CD4-positive, alpha-beta T cell treated with Interleukin-17A for 4 hours (primary cell): ENCODE results near the gene PIR.

ENCODE experiments used
- DNase-seq: peaks from one replicate; pipeline ENCODE4 v3.0.0-alpha.2; 2020; ENCODE audit warnings: mixed read lengths

The PIR gene

DNA sequence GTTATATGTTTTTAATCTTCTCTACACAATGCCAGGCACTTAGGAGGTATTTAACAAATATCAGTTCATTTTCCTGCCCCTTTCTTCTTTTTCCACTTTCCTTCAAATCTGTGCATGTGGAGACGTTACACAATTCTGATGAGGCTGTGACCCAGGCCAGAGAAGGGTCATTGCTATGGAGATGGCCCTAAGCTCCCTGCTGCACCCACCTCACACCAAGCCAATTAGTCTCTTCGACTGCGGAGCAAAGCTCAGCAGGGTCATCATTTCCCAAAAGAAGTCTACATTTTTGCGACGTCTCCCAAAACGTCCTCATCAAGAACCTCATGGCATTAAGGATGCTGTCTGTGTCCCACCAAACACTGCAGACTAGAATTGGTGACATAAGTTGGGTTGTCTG, 80.0 kb downstream of the PIR start:
- DNase-seq = no peak

DNA sequence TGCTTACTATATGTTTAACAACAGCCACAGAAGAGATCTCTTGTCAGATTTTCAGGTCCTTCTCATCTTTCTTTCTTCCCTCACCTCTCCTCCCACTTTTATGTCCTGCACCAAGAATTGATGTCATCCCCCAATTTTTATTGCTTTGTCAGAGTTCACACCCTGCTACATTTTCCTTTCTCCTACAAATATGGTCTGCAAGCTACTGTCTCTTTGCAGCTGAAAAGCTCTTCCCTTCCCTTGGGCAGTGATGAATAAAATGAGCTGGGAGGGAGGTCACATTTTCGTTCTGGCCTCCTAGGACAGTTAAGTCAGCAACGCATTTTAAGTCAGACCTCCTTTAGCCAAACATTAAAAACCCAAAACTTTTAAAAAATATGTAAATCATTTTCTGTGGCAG, 82.2 kb downstream of the PIR start:
- DNase-seq = no peak

DNA sequence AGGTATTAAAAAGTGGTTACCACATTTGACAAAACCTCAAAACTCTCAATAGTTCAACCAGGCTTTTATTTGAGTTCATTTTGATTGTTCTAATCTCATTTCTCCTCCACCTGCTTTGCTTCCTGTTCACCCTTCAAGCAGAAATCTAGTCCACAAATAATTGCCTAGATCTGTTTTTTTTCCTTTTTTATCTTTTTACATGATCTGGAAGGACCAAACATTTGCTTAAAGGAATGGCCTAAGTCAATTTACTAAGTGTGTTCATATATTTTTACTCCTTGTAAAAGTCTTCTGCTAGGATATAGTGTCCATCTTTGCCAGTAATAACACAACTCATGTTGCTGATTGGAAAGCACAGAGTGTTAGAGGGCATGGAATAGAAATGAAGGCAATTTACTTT, 82.7 kb downstream of the PIR start:
- DNase-seq = no peak

DNA sequence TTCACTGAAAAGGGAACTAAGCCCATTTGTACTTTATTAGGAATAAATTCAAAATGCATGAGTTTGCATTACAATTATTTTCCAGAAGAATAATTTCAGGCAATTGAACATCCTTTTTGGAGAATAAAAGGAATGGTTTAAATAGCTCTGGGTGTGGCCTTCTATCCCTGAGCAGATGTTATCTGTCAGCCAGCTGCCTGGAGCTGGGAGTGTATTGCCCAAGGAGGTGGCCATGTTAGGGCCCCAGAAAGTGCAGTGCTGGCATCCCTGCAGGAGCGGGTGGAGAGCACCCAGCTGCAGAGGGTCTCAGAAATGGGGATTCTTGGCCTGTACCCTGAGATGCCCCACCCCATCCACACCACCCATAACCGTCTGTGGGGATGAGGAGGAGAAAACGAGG, 87.3 kb downstream of the PIR start:
- no peak for DNase-seq

DNA sequence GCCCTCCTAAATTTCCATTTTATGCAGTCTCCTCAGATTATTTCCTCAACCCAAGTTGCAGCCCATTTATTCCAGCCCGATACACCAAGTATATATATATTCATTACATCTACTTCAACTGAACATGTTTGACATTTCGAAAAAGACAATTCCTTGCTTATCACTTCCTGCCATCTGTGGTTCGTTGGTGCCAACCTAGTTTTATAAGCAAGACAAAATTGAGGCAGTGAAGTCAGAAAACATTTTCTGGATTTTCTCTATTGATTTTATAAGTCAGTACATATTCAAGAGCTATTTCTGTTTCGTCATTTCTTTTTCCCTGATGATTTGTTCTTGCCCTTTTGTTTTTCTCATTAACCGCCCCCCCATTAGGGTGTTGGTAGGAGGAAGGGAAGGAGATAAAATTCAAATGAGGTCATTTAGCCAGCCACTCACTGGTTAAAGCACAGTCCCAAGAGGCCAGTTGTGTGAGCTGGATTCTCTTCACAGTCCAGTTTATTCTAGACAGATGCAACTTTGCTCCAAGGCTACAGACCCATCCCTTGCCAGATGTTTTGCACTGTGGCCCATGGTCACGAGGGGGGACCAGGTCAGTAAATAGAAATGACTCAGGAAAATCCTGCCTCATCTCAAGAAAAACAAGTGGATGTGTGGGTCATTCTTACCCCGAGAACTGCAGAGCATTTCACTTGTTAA, 88.6 kb downstream of the PIR start:
- no peak for DNase-seq

DNA sequence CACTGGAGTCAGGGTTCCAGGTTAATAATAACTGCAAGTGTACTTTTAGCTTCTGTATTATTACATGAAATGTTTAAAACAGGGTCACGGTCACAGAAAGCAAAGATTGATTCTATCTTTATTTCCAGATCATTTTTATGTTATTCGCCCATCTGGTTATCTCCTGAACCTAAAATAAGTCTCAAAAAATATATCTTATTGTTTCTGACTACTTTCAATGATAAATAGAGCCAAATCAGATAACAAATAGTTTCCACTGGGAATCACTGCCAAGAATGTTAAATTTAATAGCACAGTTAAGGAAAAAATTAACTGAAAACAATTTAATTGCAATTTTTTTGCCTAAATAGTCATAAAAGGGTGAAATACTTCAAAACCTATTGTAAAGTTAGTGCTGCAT, 91.8 kb downstream of the PIR start:
- DNase-seq = no peak

DNA sequence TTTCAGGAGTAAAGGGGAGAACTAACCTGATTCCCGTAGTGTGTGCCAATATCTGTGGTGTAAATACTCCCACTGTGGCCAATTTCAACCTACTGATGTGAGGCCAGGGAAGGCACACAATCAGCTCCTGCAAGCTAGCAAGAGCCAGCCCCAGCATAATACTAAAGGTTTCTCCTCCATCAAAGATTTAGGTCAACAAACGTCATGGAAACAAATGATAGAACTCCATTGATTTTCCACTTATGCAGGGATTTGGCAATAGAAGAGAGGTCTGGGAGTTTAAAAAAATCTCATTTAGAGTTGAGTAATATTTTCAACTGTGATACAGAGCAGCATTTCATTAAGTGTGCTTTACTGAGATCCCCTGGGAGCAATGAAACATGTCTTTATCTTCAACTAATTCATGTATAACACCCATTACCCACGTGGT, 93.2 kb downstream of the PIR start:
- DNase-seq = no peak

DNA sequence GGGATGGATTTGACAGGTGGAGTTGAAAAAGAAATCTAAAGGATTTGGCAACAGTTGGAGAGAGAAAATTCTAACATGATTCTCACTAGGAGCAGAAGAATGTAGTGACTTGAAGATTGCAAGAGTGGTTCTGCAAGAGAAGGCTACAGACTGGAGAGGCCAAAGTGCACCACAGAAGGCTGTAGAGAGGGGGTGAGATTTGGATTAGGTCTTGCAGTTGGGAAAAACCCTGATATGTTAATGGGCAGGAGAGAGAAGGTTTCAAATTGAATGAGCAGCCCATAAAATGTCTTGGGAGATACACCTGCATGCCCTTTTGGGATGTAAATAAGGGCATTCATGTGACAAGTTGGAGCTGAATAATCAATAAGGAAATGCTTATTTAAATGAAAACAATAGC, 94.3 kb downstream of the PIR start:
- no peak for DNase-seq

DNA sequence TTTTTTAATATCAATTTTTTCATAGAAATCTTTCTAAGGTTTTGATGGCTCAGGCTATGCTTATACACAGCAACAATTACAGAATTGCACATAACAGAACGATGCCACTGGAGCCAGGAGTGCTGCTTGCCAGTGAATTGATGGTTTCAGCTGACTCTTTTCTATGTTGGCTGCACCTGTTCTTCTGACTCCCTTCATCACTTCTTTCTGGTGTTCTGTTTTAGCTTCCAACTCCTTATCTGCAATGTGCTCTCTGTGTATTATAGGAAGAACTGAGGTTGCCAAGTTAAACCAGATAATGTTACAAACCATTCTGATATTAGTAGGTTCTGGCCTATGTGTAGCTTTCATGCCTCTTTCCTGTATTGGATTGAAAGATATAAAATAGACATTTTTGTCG, 97.3 kb downstream of the PIR start:
- no peak for DNase-seq

DNA sequence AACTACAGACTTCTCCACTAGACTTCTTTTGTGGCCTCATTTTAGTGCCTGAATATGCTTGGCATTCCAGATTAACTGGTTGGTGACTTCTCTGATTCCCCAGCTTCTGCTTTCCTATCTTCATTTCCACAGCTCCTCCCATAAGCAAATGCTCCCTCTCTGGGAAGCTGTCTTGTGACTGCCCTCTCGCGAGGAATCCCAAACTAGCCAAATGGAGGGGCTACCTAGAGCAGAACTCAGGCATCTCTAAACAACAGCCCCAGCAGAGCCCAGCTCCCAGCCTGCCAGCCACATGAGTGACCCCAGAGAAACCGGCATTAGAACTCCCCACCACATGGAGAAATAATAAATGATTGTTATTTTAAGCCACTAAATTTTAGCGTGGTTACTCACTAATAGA, 101.3 kb downstream of the PIR start:
- no peak for DNase-seq

DNA sequence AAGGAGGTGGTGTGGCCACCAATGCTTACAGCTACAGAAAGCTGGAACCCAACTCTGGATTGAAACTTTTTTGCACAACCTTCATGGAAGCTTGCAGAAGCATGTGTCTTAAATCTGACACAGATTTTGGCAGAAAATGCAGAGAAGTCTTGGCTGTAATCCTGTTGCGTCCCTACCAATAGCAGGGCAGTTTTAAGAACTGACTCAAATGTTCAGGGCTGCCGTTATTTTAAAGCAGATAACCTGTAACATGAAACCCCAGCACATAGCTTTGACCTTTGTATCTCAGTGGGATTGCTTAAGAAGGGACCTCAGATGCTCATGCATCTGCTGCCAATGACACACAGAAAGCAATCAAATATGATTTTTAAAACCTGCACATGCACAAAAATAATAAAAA, 108.8 kb downstream of the PIR start, which contains the start of gene VEGFD:
VEGFD (minus strand) TSS at position 110 of the 400 bp plus-strand sequence. CDS start 467 bp downstream, outside the sequence.
- DNase-seq = no peak

DNA sequence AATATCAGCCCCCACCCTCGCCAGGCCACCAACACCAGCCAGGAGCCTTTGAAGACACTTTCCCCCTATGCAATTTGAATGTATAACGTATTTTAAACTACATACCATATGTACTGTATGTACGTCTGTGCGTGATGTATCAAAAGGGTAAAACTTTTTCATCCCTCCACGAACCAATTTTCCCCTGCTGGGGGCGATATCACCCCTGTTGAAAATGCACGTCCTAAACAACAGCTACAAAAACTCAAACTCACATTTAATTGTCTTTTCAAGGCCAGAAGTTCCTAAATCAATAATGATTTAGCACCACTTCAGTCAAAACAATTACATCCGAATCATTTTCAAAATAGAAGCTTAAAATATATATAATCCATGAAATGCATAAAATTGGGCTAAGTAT, 110.3 kb downstream of the PIR start:
- no peak for DNase-seq

DNA sequence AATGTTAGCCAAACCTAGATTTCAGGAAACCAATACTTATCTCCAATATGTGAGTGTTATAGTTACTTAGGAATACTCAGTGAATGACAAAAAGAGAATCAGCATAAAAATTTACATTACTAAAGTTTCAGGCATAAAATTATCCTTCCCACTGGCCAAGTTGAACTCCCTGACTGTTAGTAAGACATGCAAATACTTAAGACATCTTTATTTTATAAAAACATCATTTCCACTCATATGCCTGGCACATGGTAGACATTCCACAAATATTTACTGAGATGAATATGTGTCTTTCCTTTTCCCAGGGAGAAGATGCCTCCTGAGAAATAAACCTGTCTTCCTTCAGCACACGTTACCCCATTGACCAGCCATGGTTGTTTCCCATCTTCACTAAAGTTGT, 116.2 kb downstream of the PIR start:
- DNase-seq = no peak

DNA sequence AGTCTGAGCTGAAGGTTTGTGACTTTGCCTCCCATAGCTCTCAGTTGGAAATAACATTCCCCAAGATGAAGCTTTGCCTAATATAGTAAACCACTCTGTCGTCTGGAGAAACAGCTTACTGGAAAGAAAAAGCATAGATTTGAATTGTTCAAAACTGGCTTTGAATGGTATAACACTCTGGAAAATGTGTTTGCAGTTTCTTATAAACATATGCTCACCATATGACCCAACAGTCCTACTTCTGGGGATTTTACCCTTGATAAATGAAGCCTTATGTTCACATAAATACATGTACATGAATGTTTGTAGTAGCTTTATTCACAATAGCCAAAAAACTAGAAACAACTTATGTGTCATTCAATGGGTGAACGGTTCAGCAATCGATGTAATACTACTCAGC, 119.2 kb downstream of the PIR start:
- DNase-seq = no peak

DNA sequence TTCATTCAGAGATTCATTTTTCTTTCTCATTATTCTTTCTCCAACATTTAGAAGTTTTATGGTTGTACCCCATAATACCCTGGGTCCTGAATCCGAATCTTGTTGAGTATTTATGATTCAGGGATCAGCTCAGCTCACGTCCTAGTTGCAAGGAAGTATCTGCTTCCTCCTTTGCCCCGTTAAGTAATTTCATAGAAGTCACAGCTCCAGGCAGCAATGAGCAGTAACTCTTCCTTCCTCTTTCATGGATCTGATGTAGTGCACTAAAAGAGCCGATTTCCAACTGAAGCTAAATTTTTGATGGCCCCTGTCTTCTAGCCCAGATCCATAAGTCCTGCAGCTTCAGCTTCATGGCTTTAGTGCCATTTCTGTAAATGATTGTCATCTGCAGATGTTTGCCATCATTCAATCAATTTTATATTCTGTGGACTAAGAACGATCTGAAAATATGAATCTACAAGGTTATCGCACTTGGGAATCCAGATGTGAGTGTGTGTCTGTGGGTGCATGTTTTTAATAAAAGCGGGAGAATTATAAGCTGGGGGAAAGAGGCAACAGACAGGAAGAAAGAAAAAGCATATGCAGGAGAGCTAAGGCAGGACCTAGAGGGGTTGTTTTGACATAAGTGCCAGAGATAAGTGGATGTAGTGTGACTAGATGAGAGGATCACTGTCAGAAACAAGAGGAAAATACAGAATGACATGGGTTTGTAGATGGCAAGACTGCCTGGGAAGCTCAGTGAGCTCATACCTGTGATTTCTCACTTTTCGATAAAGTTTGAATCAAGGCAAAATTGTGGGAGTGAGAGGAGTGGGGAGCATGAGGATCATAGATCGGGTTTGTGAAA, 126.4 kb downstream of the PIR start:
- DNase-seq = no peak

DNA sequence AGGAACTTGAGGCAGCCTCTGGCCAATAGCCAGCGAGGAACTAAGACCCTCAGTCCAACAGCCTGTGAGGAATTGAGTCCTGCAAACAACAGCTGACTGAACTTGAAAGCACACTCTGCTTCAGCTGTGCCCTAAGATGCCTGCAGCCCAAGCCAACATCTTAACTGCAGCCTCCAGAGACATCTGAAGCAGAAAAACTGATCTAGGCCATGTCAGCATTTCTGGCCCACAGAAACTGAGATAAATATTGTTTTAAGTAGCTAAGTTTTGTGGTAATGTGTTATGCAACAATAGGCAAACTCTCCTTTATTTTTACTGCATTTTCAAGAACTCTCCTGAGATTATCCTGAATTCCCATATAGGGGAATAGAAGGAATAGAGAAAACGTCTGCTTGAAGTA, 133.4 kb downstream of the PIR start:
- no peak for DNase-seq

DNA sequence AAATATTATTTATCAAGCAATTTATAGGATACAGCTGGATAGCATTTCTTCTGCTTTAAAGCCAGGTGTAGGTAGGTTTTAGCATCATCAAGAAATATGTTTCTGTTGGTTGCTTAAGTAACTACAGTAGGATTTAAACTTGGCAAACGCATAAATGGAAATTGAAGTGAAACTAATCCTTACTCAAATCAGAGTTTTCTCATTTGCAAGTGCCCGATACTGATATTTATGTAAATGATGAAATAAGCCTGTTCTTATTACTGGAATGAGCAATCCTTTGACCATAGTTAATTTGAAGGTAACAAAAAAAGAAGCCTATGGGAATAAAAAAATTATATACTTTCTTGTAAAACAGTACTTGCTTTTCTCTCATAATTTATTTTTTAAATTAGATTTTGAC, 134.6 kb downstream of the PIR start:
- DNase-seq = no peak

DNA sequence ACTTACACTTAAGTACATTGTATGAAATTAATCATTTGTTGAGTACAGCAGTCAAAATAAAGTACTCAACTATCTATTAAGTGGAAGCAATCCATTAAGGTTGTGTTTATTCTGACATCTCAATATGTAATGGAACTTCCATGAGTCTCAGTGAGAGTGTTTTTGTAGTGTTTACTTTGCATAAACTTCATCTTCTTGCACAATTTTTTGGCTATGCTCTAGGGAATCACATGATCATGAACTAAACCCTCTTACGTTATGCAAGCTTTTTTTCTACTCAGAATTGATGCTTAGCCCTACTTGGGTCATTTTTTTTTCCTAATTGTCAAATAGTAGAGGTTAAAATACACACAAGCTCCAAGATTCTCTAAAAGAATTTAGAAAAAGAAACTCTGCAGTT, 136.7 kb downstream of the PIR start:
- no peak for DNase-seq

DNA sequence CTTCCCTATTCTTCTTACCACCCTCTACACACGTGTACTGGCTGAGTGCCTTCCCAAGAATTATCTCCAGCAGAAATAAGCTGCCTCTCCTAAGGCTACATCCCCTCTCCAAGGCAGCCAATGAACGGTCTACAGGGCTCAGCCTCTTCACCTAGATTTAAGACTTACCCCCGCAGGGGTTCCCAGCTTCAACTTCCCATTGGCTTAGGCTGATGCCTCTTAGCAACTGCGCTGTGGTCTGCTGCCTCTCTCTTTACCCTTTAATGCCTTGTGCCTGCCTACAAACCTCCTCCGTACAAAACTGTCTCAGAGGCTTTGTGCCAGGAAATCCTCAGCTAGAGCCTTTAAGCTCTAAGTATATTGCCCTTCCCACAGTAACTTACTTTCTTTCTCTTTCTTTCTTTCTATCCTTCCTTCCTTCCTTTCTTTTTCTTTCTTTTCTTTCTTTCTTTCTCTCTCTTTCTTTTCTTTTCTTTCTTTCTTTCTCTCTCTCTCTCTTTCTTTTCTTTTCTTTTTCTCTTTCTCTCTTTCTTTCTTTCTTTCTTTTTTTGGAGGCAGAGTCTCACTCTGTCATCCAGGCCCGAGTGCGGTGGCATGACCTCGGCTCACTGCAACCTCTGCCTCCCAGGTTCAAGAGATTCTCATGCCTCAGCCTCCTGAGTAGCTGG, 142.7 kb downstream of the PIR start:
- DNase-seq = no peak

DNA sequence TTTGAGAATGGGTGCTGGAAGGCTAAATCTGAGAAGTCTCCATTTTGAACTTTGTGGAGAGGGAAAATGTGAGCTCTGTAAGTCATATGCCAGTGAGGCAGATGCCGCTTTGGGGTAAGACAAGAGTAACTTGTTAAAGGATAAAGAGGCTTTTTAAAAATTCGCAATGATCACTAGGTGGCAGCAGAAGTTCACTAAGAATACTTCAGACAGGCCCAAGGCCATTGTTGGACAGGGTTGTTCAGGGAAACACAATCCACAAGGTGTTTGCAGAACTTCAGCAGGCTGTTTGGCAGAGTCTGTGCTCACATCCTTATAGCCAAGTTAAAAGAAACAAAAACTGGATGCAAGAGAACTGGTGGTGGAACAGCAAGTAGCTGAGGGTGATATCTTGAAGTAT, 144.1 kb downstream of the PIR start:
- DNase-seq = peak; percentile 8

DNA sequence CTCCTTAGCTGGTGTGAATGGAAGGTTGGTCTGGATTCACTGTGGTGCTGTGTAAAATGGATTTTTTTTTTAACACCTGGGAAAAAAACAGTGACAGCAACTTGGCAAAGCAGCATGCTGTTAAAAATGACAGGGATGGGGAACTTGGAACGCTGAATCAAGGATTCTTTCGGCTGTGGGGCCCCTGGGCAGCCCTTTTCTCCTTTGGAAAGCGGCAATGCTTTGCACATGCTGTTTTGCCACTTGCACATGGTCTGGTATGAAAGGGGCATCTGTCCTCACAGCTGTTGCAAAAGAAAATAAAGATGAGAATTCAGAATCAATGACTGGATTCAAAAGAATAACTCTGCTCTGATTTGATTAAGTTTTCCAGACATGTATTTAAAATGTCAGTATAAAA, 147.2 kb downstream of the PIR start:
- DNase-seq = no peak

DNA sequence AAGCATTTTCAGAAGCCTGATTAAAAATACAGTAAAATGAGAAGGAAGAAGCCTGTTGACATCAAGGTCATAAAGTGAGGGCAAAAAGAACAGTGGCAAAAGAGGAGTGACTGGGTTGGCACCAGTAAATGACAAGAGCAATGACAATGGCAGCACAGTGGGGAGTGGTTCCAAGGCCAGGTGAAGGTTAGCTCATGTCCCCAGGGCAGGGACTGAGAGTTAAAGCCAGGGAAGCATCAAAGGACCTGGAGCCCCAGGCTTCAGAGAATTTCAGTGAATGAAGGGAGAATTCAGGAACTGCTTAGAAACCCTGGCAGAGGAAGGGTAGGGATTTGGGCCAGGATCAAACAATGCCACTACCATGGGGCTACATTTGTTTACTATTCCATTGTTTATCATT, 149.0 kb downstream of the PIR start:
- DNase-seq = no peak

DNA sequence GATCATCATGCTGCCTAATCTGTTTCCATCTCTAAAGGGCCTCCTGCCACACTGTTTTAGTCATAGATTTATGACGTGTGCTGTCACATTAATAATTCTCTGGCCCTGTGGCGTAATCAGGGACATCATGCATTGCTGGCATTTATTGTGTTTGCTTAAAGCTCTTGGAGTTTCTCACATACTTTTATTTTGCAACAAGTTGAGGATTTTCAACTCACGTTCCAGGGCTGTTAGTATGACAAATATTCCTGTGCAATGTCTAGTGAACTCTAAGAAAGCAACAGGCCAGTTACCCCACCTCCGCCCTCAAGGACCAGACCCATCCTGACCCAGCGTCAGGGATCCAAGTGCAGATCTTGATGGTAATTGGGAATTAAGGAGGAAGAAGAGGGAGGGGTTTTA, 150.1 kb downstream of the PIR start:
- DNase-seq = no peak

DNA sequence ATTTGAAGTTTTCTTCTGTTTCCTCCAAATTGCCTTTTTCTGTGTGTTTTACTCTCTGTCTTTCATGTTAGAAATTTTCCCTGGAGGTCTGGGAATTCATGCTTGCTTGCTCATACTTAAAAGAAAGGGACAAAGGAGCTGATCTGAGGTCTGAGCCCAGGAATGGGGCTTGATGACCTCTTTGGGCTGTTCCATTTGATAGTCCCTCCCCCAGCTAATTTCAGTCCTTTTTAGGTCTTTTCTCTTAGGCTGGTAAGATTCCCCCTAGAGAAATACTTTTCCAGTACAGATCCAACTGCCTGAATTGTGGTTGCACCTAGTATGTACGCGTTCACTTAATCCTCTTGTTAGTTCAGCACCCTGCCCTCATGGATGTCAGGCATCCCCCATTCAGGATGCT, 152.3 kb downstream of the PIR start:
- no peak for DNase-seq
